GM12878 (cell line): ENCODE data around the gene EMSY. TPM values are rescaled to one million over a fixed set of nuclear protein-coding genes. Genes with fewer than 3 reads are reported as not detected.

Experiments used
- ATAC-seq: fragments of 200-7000 bp; cut with Tn5 transposase; 3 replicates; pipeline ENCODE4 v1.9.1; 2020; ENCODE audit warnings: mild to moderate bottlenecking, moderate library complexity
- BruUV-seq: library from RNA; stranded (reverse); fragments of 400-500 nt; replicated peaks from 2 replicates; lab custom pipeline; 2021; lab: Mats Ljungman, UMichigan
- CTCF ChIA-PET: fragments of 300-600 bp; sonication (Branson Sonifier 250); formaldehyde crosslinking; extraction: SDS; loops from one replicate; lab custom pipeline; 2021; ENCODE audit warnings: inconsistent platforms; lab: Yijun Ruan, JAX
- POLR2A ChIA-PET: fragments of 350-600 bp; formaldehyde crosslinking; extraction: SDS; loops from one replicate; lab custom pipeline; 2021; ENCODE audit warnings: inconsistent platforms; lab: Charles Lee
- RAD21 ChIA-PET: fragments of 300-600 bp; sonication (Branson Sonifier 250); formaldehyde crosslinking; loops from one replicate; lab custom pipeline; 2023; ENCODE audit warnings: antibody characterized with exemption; ENCODE audit not compliant: unreplicated experiment; lab: Charles Lee
- SMC1A ChIA-PET: fragments of 300-600 bp; sonication (Branson Sonifier 250); formaldehyde crosslinking; loops from one replicate; lab custom pipeline; 2023; ENCODE audit not compliant: unreplicated experiment, uncharacterized antibody; lab: Charles Lee
- DNase-seq: peaks from one replicate; pipeline ENCODE4 v3.0.0-alpha.2; 2011; ENCODE audit warnings: low read depth, low spot score
- FAIRE-seq: peaks from 3 replicates; lab custom pipeline; 2011; peaks lifted over from hg19 to GRCh38; lab: Jason Lieb, UNC
- H2AFZ ChIP-seq: 2 replicates; pipeline ENCODE4 v1.6.0; 2011; ENCODE audit warnings: low read depth, low read length, control low read depth; ENCODE audit not compliant: control insufficient read depth
- H3K27ac ChIP-seq: 2 replicates; pipeline ENCODE4 v1.5.1; 2011; ENCODE audit warnings: control low read depth; ENCODE audit not compliant: control insufficient read depth, insufficient read depth
- H3K27me3 ChIP-seq, 2 experiments: replicated peaks in 1 of 2; 2 replicates each; pipeline versions ENCODE4 v1.6.0 to v1.6.1; 2011; ENCODE audit warnings: low read length in 1 of 2; ENCODE audit not compliant: control insufficient read depth in 2 of 2, insufficient read depth in 2 of 2
- H3K36me3 ChIP-seq, 2 experiments: 2 replicates each; pipeline ENCODE4 v1.5.1; 2011; ENCODE audit warnings: low read length in 1 of 2; ENCODE audit not compliant: control insufficient read depth in 2 of 2, insufficient read depth in 2 of 2
- H3K4me1 ChIP-seq: 2 replicates; pipeline ENCODE4 v1.6.1; 2011; ENCODE audit warnings: mild to moderate bottlenecking, low read length, moderate library complexity, mixed read lengths; ENCODE audit not compliant: control insufficient read depth, insufficient read depth
- H3K4me2 ChIP-seq: 2 replicates; pipeline ENCODE4 v1.6.0; 2011; ENCODE audit warnings: control low read depth; ENCODE audit not compliant: control insufficient read depth, insufficient read depth
- H3K4me3 ChIP-seq: fragments of 200-600 bp; sonication (generic); 2 replicates; pipeline ENCODE4 v1.5.1; 2016
- H3K79me2 ChIP-seq: 2 replicates; pipeline ENCODE4 v1.6.0; 2011; ENCODE audit warnings: low read length; ENCODE audit not compliant: control insufficient read depth, insufficient read depth
- H3K9ac ChIP-seq: 2 replicates; pipeline ENCODE4 v1.8.0; 2011; ENCODE audit warnings: low read length, control low read depth, mixed read lengths; ENCODE audit not compliant: control insufficient read depth, insufficient read depth
- H3K9me3 ChIP-seq: replicated peaks from 3 replicates; pipeline ENCODE4 v1.5.1; 2011; ENCODE audit warnings: mild to moderate bottlenecking, low read length; ENCODE audit not compliant: control insufficient read depth, insufficient read depth
- H4K20me1 ChIP-seq: 2 replicates; pipeline ENCODE4 v1.6.0; 2011; ENCODE audit not compliant: control insufficient read depth, insufficient read depth
- BMI1 ChIP-seq: fragments of 450-650 bp; IDR thresholded peaks from 2 replicates; pipeline ENCODE4 v1.6.1; 2016; ENCODE audit warnings: mild to moderate bottlenecking, moderate library complexity, borderline replicate concordance
- CHD4 ChIP-seq: fragments of 200-600 bp; sonication (generic); IDR thresholded peaks from 2 replicates; pipeline ENCODE4 v1.6.1; 2016; ENCODE audit warnings: mild to moderate bottlenecking
- HCFC1 ChIP-seq: fragments of 150-350 bp; IDR thresholded peaks from 2 replicates; pipeline ENCODE4 v1.6.1; 2014; ENCODE audit warnings: low read length
- NBN ChIP-seq: fragments of 450-650 bp; IDR thresholded peaks from 2 replicates; pipeline ENCODE4 v1.6.1; 2016
- NFIC ChIP-seq: IDR thresholded peaks from 2 replicates; pipeline ENCODE4 v1.6.1; 2012; ENCODE audit warnings: low read depth, mild to moderate bottlenecking, inconsistent platforms, low read length, moderate library complexity
- NFYA ChIP-seq: IDR thresholded peaks from 2 replicates; pipeline ENCODE4 v1.6.1; 2011; ENCODE audit warnings: low read depth, mild to moderate bottlenecking, low read length, improper control_type of control experiment, borderline replicate concordance
- PRDM15 ChIP-seq: fragments of 450-650 bp; formaldehyde crosslinking; IDR thresholded peaks from 2 replicates; pipeline ENCODE4 v1.4.0; 2020; ENCODE audit warnings: mild to moderate bottlenecking, moderate library complexity
- USF1 ChIP-seq: IDR thresholded peaks from 2 replicates; pipeline ENCODE4 v1.6.1; 2011; ENCODE audit warnings: borderline replicate concordance, low read depth, mild to moderate bottlenecking, moderate library complexity, mixed read lengths, low read length; ENCODE audit not compliant: insufficient read depth; ENCODE audit errors: extremely low read length
- ZNF592 ChIP-seq: fragments of 450-650 bp; IDR thresholded peaks from 2 replicates; pipeline ENCODE4 v1.6.1; 2017; ENCODE audit warnings: mild to moderate bottlenecking, moderate library complexity
- WGBS: methylation state at CpG from one replicate; pipeline ENCODE4 v1.1.6; 2016; ENCODE audit warnings: low lambda C conversion rate; ENCODE audit not compliant: insufficient replicate concordance, insufficient coverage; ENCODE audit errors: missing lambda C conversion rate; 5-methylcytosine and 5-hydroxymethylcytosine counted together
- in situ Hi-C: fragments of 300-500 bp; cut with MboI; formaldehyde crosslinking; loops from 9 replicates; pipeline ENCODE4 v1.14.3; 2018; ENCODE audit warnings: mixed read lengths
- intact Hi-C: fragments of 100-400 bp; cut with micrococcal nuclease; formaldehyde crosslinking; loops from one replicate; pipeline ENCODE4 v1.14.2; 2022; ENCODE audit not compliant: unreplicated experiment
- polyA plus RNA-seq, 11 experiments: library from polyadenylated mRNA; depleted of rRNA in 4 of 11; unstranded in 6 of 11; stranded (reverse) in 5 of 11; fragments of >200 nt; fragmentation: Nextera tagmentation in 4 of 11; fragmentation: Illumina TruSeq in 1 of 11; extraction: Ambion mirVana in 4 of 11; extraction: Trizol in 1 of 11; gene quantifications; 1 replicate in 1 of 11; 2 replicates in 10 of 11; pipeline versions ENCODE4 v1.2.1 to v1.2.3, GENCODE V29; 2011 to 2016; ENCODE audit warnings: inconsistent platforms in 2 of 11, missing spikeins in 2 of 11, low read depth in 1 of 11
- total RNA-seq, 4 experiments: library from RNA; depleted of rRNA in 3 of 4; stranded (reverse); fragments of >200 nt in 3 of 4; fragmentation: Illumina TruSeq in 1 of 4; extraction: Trizol in 1 of 4; gene quantifications; 2 replicates each; pipeline versions ENCODE4 v1.2.1 to v1.2.3, GENCODE V29; 2013 to 2021
- TF ChIP-seq, protein P1 (sequence below): IDR thresholded peaks from 2 replicates; pipeline ENCODE4 v1.6.1; 2012; ENCODE audit warnings: low read depth, low read length, improper control_type of control experiment

Gene EMSY
- total and polyA plus RNA-seq, 10 of the 15 experiments (the other 5 are each of a cell fraction or from before 2014, with no cell fraction given), result 9.3 to 26.9 (median 13.0) TPM

DNA sequence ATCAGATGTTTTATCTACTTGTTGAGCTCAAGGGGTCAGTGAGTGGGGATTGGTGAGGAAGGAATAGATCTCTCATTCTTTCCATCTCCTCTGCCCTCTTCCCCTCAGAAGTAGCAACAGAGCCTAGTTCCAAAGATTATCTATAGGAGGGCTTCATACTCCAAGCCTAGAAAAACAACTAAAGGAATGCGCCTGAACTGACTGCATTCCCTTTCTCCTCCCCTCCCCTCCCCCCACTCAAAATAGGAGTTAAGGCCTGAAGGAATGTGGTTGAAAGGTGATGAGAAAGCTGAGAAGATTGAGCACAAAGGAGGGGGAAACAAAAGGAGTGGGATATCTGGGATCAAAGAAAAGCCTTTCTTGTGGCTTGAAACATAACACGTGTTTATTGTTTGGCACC lies 10.5 kb downstream of the EMSY start:
- no peak overlapping the region for H3K4me2 ChIP-seq
- no peak overlapping the region for H2AFZ ChIP-seq
- FAIRE-seq (no peak), DNase-seq (no peak), ATAC-seq (no peak)
- no peak for TF ChIP-seq HCFC1
- TF ChIP-seq NFYA, result no peak
- TF ChIP-seq PRDM15, result no peak
- no peak for TF ChIP-seq ZNF592
- no peak for TF ChIP-seq NFIC
- TF ChIP-seq NBN, result no peak
- no peak for TF ChIP-seq BMI1
- no peak for TF ChIP-seq CHD4
- TF ChIP-seq, protein P1, sequence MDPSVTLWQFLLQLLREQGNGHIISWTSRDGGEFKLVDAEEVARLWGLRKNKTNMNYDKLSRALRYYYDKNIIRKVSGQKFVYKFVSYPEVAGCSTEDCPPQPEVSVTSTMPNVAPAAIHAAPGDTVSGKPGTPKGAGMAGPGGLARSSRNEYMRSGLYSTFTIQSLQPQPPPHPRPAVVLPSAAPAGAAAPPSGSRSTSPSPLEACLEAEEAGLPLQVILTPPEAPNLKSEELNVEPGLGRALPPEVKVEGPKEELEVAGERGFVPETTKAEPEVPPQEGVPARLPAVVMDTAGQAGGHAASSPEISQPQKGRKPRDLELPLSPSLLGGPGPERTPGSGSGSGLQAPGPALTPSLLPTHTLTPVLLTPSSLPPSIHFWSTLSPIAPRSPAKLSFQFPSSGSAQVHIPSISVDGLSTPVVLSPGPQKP, result no peak
- TF ChIP-seq USF1, result no peak
- no peaks in the 10 kb centered on the region for H3K4me1 ChIP-seq
- 100% methylated on average over 2 of the region's 2 CpGs for WGBS
- H3K9me3 ChIP-seq, result no peaks in the 10 kb centered on the region
- no peak overlapping the region for H3K4me3 ChIP-seq
- H3K79me2 ChIP-seq, result no peaks in the 10 kb centered on the region
- in situ Hi-C loops (no loop called here), intact Hi-C loops (no loop called here)
- H4K20me1 ChIP-seq, result no peaks in the 10 kb centered on the region
- no peak overlapping the region for H3K9ac ChIP-seq
- peaks cover 0 to under 1% of the 10 kb centered on the region in 2 experiments; a peak in 3 of 4 replicates for H3K36me3 ChIP-seq
- SMC1A ChIA-PET, result interaction anchor here (1.7 kb wide), 1 partner anchor 48 kb away, joined by 3 read pairs; no protein-coding TSS in a partner anchor
- H3K27ac ChIP-seq, result no peak overlapping the region
- H3K27me3 ChIP-seq, result no peaks in the 10 kb centered on the region
- CTCF ChIA-PET, result interaction anchor here (1.6 kb wide), 1 partner anchor 10 kb away, joined by 4 read pairs; no protein-coding TSS in a partner anchor
- RAD21 ChIA-PET, result no interaction called here
- POLR2A ChIA-PET, result no interaction called here
- BruUV-seq, result no TSS peak
